Heart left ventricle (tissue), 16 donors: Measurements from ENCODE around the gene LPO. TPM values are rescaled to one million over a fixed set of nuclear protein-coding genes. Genes with fewer than 3 reads are reported as not detected.

Source experiments
- ATAC-seq, 4 donors: fragments of 200-7000 bp; cut with Tn5 transposase; one replicate each; pipeline ENCODE4 v1.9.1; 2020 to 2022; ENCODE audit warnings: moderate library complexity in 4 of 4, mild to moderate bottlenecking in 3 of 4, moderate number of reproducible peaks in 1 of 4
- DNase-seq, 5 donors: peaks; one replicate each; pipeline ENCODE4 v3.0.0-alpha.2; 2020
- H3K27ac ChIP-seq, 12 donors: fragments of 200-600 bp; sonication (generic) in 4 of 12; one replicate each; pipeline versions ENCODE4 v1.5.0 to v1.8.0; 2016 to 2022; ENCODE audit warnings: mild to moderate bottlenecking in 2 of 12
- H3K27me3 ChIP-seq, 9 donors: fragments of 200-600 bp; sonication (generic) in 2 of 9; one replicate each; pipeline versions ENCODE4 v1.5.1 to v1.8.0; 2016 to 2022; ENCODE audit warnings: mild to moderate bottlenecking in 3 of 9
- H3K36me3 ChIP-seq, 9 donors: fragments of 200-600 bp; sonication (generic) in 2 of 9; one replicate each; pipeline versions ENCODE4 v1.5.0 to v1.8.0; 2018 to 2022; ENCODE audit warnings: mild to moderate bottlenecking in 2 of 9
- H3K4me1 ChIP-seq, 12 donors: fragments of 200-600 bp; sonication (generic) in 4 of 12; one replicate each; pipeline versions ENCODE4 v1.5.0 to v1.8.0; 2016 to 2022; ENCODE audit warnings: mild to moderate bottlenecking in 3 of 12
- H3K4me3 ChIP-seq, 12 donors: fragments of 200-600 bp; sonication (generic) in 4 of 12; one replicate each; pipeline versions ENCODE4 v1.5.0 to v1.8.0; 2017 to 2022; ENCODE audit warnings: mild to moderate bottlenecking in 9 of 12, moderate library complexity in 4 of 12
- H3K9me3 ChIP-seq, 12 donors: fragments of 200-600 bp; sonication (generic) in 4 of 12; one replicate each; pipeline versions ENCODE4 v1.5.0 to v1.8.0; 2016 to 2022; ENCODE audit warnings: mild to moderate bottlenecking in 1 of 12
- CTCF ChIP-seq, 12 donors: fragments of 200-600 bp; sonication (generic) in 4 of 12; IDR thresholded peaks; one replicate each; pipeline versions ENCODE4 v1.5.0 to v1.8.0; 2018 to 2022; ENCODE audit warnings: antibody characterized with exemption in 12 of 12, mild to moderate bottlenecking in 5 of 12
- POLR2A ChIP-seq, 2 donors: fragments of 450-650 bp; IDR thresholded peaks; one replicate each; pipeline ENCODE4 v1.6.1; 2017; ENCODE audit warnings: antibody characterized with exemption in 2 of 2, mild to moderate bottlenecking in 2 of 2, moderate library complexity in 2 of 2
- WGBS, 4 donors: extraction: QIAGEN DNeasy Blood & Tissue Kit in 2 of 4; methylation state at CpG; one replicate each; pipeline versions ENCODE4 v1.1.5 to v1.1.7; 2013 to 2018; 5-methylcytosine and 5-hydroxymethylcytosine counted together
- intact Hi-C, 10 donors: fragments of 100-400 bp; cut with DNase I; formaldehyde crosslinking; loops; one replicate each; pipeline versions ENCODE4 v1.11.1 to v1.14.2; 2022
- polyA plus RNA-seq, 2 donors: library from polyadenylated mRNA; stranded (reverse); fragments of 200-250 nt; gene quantifications; one replicate each; pipeline ENCODE4 v1.2.3, GENCODE V29; 2013
- total RNA-seq, 9 donors: library from RNA; depleted of rRNA in 2 of 9; stranded (reverse); fragments of >200 nt in 2 of 9; fragmentation: NEBNext Ultra II Directional in 3 of 9; extraction: Animal tissue kit (Norgen Biotek cat#: 25700) in 3 of 9; gene quantifications; one replicate each; pipeline versions ENCODE4 v1.1.0 to v1.2.4, GENCODE V29; 2016 to 2023
- donor health status: ischemic (EF 13 %, LVEDD 7.1; RV severe dilation, severe dysfunction).
- donor health status: healthy with polysubstance abuse.
- donor health status: DM: no; HTN: yes; CAD: no.
- donor health status: DM: no; HTN: no; CAD: no.
- donor health status: ischemic (EF 25% LVEDD 6.9; RV normal size, moderate dysfunction).
- donor health status: ischemic (EF 25% LVEDD 5.7; RV mildly dilated, moderate dysfunction).
- donor health status: healthy.
- donor health status: DM: yes; HTN: yes; CAD: no.
- donor health status: ischemic (EF 35%, LVEDD 5.7; RV mildly dilated, moderate dysfunction).
- donor health status: nonischemic (EF 11% LVEDD 7.7; RV severe dilation, severe dysfunction).
- donor health status: DM: yes; HTN: yes; CAD: no.
- donor health status: PGD.
- donor health status: ischemic (EF 29% LVEDD 5.4; RV normal size, mild dysfunction).
- donor health status: nonischemic (EF 23%, LVEDD 6.1; RV moderate dilation, normal function).

The LPO gene
- total and polyA plus RNA-seq, 11 donors: not detected

GRCh38 chr17:58247511-58248363 lies 9.4 kb downstream of the LPO start:
- peaks cover 4 to 11% (median 6%) of the 10 kb centered on the region in 12 donors for H3K4me1 ChIP-seq
- DNase-seq: no peak
- TF ChIP-seq POLR2A (IDR thresholded peaks at IDR 0.05) (no peak), CTCF (IDR thresholded peaks at IDR 0.05) (no peak)
- H3K27ac ChIP-seq: no peak overlapping the region
- ATAC-seq: no peak
- H3K4me3 ChIP-seq: no peak overlapping the region
- 68 to 74% (median 72%) methylated on average over 9 to 10 of the region's 10 CpGs for WGBS, 4 donors
- H3K36me3 ChIP-seq: no peaks in the 10 kb centered on the region
- H3K9me3 ChIP-seq: no peaks in the 10 kb centered on the region
- intact Hi-C loops: loop anchor here in 2 of 10 donors (5.0 to 10.0 kb wide), 3 partner anchors 167 to 200 kb away; partner anchors contain the start of gene RNF43 (in 2 of the 2)
- H3K27me3 ChIP-seq: peaks cover 4 to 77% (median 29%) of the 10 kb centered on the region in 9 donors

- intact Hi-C loops: loop anchor here in 2 of 10 donors (5.0 to 10.0 kb wide), 3 partner anchors 166 to 198 kb away; partner anchors contain the start of gene RNF43 (in 2 of the 2)
- ATAC-seq (no peak), DNase-seq (no peak)
- H3K27me3 ChIP-seq: peaks cover 4 to 72% (median 22%) of the 10 kb centered on the region in 9 donors
- peak overlapping the region in 8 of 12 donors; percentile 6 to 66 (median 46) for H3K4me3 ChIP-seq
- no peaks in the 10 kb centered on the region for H3K36me3 ChIP-seq
- 15 to 21% (median 17%) methylated on average over 4 to 10 of the region's 10 CpGs for WGBS, 4 donors
- no peak for TF ChIP-seq POLR2A (IDR thresholded peaks at IDR 0.05)
- no peaks in the 10 kb centered on the region for H3K9me3 ChIP-seq
- H3K27ac ChIP-seq: no peak overlapping the region
- peaks cover 4 to 11% (median 6%) of the 10 kb centered on the region in 12 donors for H3K4me1 ChIP-seq
Observed at GRCh38 chr17:58248955-58249269, 10.5 kb downstream of the LPO start.

- no peak overlapping the region for H3K27ac ChIP-seq
- intact Hi-C loops: loop anchor here in 3 of 10 donors (5.0 to 10.0 kb wide), 4 partner anchors 165 to 198 kb away; partner anchors contain the start of gene RNF43 (in 2 of the 3)
- peaks cover 4 to 73% (median 22%) of the 10 kb centered on the region in 9 donors for H3K27me3 ChIP-seq
- H3K36me3 ChIP-seq: no peaks in the 10 kb centered on the region
- no peaks in the 10 kb centered on the region for H3K9me3 ChIP-seq
- DNase-seq (peak; percentile 59 to 88 (median 66)), ATAC-seq (peak; percentile 67 to 93 (median 88))
- peaks cover 4 to 11% (median 6%) of the 10 kb centered on the region in 12 donors for H3K4me1 ChIP-seq
- peak overlapping the region; percentile 6 to 66 (median 48) for H3K4me3 ChIP-seq
- no peak for TF ChIP-seq POLR2A (IDR thresholded peaks at IDR 0.05)
- TF ChIP-seq CTCF (IDR thresholded peaks at IDR 0.05): peak; percentile 90 to 98 (median 92)
- 5 to 9% (median 6%) methylated on average over 15 to 57 of the region's 57 CpGs for WGBS, 4 donors
Observed at GRCh38 chr17:58249270-58250133, 11.1 kb downstream of the LPO start.

- Histone ChIP-seq H3K4me1 (peaks cover 4 to 11% (median 6%) of the 10 kb centered on the region in 12 donors), H3K27me3 (peaks cover 9 to 73% (median 32%) of the 10 kb centered on the region in 9 donors), H3K9me3 (no peaks in the 10 kb centered on the region), H3K27ac (no peak overlapping the region), H3K4me3 (no peak overlapping the region), H3K36me3 (no peaks in the 10 kb centered on the region)
- intact Hi-C loops: loop anchor here in 2 of 10 donors (5.0 to 10.0 kb wide), 2 partner anchors 194 to 197 kb away; no protein-coding TSS in a partner anchor
- ATAC-seq (no peak), DNase-seq (no peak)
- WGBS, 4 donors: 85 to 95% (median 91%) methylated on average over 12 of the region's 12 CpGs
- TF ChIP-seq CTCF (IDR thresholded peaks at IDR 0.05) (no peak), POLR2A (IDR thresholded peaks at IDR 0.05) (no peak)
Observed at GRCh38 chr17:58250344-58251011, 12.1 kb downstream of the LPO start.
